Measurements from ENCODE around the gene P2RX7. TPM values are rescaled to one million over a fixed set of nuclear protein-coding genes. Genes with fewer than 3 reads are reported as not detected.

P2RX7 gene
- total and polyA plus RNA-seq, 9 donors, result 4.7 to 10.8 (median 6.9) TPM

GRCh38 chr12:121116318-121117225 is 16.1 kb upstream of the P2RX7 start:
- Histone ChIP-seq H3K27me3 (no peaks in the 10 kb centered on the region), H3K4me3 (no peak overlapping the region), H3K27ac (no peak overlapping the region), H3K9me3 (no peaks in the 10 kb centered on the region), H3K36me3 (no peaks in the 10 kb centered on the region), H3K4me1 (ENCODE audit: insufficient read depth) (no peaks in the 10 kb centered on the region)
- whole genome bisulfite sequencing, 3 donors, result 77 to 80% (median 79%) methylated on average over 4 of the region's 4 CpGs
- TF ChIP-seq CTCF (IDR thresholded peaks at IDR 0.05), result no peak
- TF ChIP-seq POLR2A (IDR thresholded peaks at IDR 0.05), result no peak
- no peak for TF ChIP-seq EP300 (IDR thresholded peaks at IDR 0.05)
- intact Hi-C loops (cut with DNase I), result loop anchor here in 1 of 4 donors (10.0 kb wide), 1 partner anchor 108 kb away; no protein-coding TSS in a partner anchor
- DNase-seq, result no peak

- no peaks in the 10 kb centered on the region for H3K4me1 ChIP-seq (ENCODE audit: insufficient read depth)
- no peak overlapping the region for H3K4me3 ChIP-seq
- no peak for TF ChIP-seq CTCF (IDR thresholded peaks at IDR 0.05)
- no peak for TF ChIP-seq EP300 (IDR thresholded peaks at IDR 0.05)
- no peak for DNase-seq
- no peaks in the 10 kb centered on the region for H3K36me3 ChIP-seq
- H3K27me3 ChIP-seq, result no peaks in the 10 kb centered on the region
- intact Hi-C loops (cut with DNase I), result loop anchor here in 1 of 4 donors (10.0 kb wide), 1 partner anchor 107 kb away; no protein-coding TSS in a partner anchor
- WGBS, 3 donors, result 89 to 93% (median 89%) methylated on average over 4 of the region's 4 CpGs
- H3K27ac ChIP-seq, result no peak overlapping the region
- no peaks in the 10 kb centered on the region for H3K9me3 ChIP-seq
These were observed 15.4 kb upstream of the P2RX7 start for GRCh38 chr12:121117226-121117777.

- no peak for DNase-seq
- intact Hi-C loops (cut with DNase I), result no loop called here
- Histone ChIP-seq H3K27ac (no peak overlapping the region), H3K9me3 (no peaks in the 10 kb centered on the region), H3K4me1 (ENCODE audit: insufficient read depth) (no peaks in the 10 kb centered on the region), H3K36me3 (no peaks in the 10 kb centered on the region), H3K27me3 (no peaks in the 10 kb centered on the region), H3K4me3 (no peak overlapping the region)
- TF ChIP-seq EP300 (IDR thresholded peaks at IDR 0.05) (no peak), CTCF (IDR thresholded peaks at IDR 0.05) (no peak), POLR2A (IDR thresholded peaks at IDR 0.05) (no peak)
- 54 to 68% (median 56%) methylated on average over 6 of the region's 6 CpGs for WGBS, 3 donors
These were observed 12.4 kb upstream of the P2RX7 start for GRCh38 chr12:121120323-121120722.

GRCh38 chr12:121120989-121121755 is 11.5 kb upstream of the P2RX7 start:
- no peaks in the 10 kb centered on the region for H3K27me3 ChIP-seq
- no peak for DNase-seq
- no peak overlapping the region for H3K27ac ChIP-seq
- TF ChIP-seq EP300 (IDR thresholded peaks at IDR 0.05) (no peak), POLR2A (IDR thresholded peaks at IDR 0.05) (no peak), CTCF (IDR thresholded peaks at IDR 0.05) (no peak)
- no peaks in the 10 kb centered on the region for H3K4me1 ChIP-seq (ENCODE audit: insufficient read depth)
- 75 to 85% (median 79%) methylated on average over 8 of the region's 8 CpGs for WGBS, 3 donors
- intact Hi-C loops (cut with DNase I), result no loop called here
- no peaks in the 10 kb centered on the region for H3K9me3 ChIP-seq
- H3K4me3 ChIP-seq, result no peak overlapping the region
- H3K36me3 ChIP-seq, result no peaks in the 10 kb centered on the region

All from ovary (tissue), 9 donors.